ENCODE data around the gene SYT2.
"Not testable (repeated sequence)": the region's sequence is repeated elsewhere in the genome, so short reads cannot be mapped to it uniquely, and the experiment has no call there.

Gene SYT2

DNA sequence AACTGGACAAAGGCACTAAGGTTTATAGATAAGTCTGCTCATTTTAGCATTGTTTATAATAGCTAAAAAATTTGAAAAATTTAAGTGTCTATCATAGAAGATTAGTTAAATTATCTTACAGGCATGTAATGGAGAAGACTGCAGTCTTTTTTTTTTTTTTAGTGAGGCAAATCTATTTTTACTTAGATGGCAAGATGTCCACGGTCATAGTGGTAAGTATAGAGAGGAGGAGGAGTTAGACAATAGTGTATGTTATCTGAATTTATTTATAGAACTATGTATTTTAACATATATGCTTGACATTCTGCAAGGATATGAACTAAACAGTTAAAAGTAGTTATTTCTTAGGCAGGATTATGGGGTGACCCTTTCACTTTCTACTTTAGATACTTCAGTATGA, 149.0 kb downstream of the SYT2 start:
- no peak for DNase-seq
- Histone ChIP-seq H3K9me3 (ENCODE audit: severe bottlenecking) (no peaks in the 10 kb centered on the region), H3K4me3 (ENCODE audit: low read depth, low read length) (no peak overlapping the region), H3K27me3 (ENCODE audit: insufficient read depth, low read depth, severe bottlenecking) (no peaks in the 10 kb centered on the region), H3K36me3 (peaks cover 21% of the 10 kb centered on the region), H3K27ac (no peak overlapping the region)
- TF ChIP-seq, protein P1, sequence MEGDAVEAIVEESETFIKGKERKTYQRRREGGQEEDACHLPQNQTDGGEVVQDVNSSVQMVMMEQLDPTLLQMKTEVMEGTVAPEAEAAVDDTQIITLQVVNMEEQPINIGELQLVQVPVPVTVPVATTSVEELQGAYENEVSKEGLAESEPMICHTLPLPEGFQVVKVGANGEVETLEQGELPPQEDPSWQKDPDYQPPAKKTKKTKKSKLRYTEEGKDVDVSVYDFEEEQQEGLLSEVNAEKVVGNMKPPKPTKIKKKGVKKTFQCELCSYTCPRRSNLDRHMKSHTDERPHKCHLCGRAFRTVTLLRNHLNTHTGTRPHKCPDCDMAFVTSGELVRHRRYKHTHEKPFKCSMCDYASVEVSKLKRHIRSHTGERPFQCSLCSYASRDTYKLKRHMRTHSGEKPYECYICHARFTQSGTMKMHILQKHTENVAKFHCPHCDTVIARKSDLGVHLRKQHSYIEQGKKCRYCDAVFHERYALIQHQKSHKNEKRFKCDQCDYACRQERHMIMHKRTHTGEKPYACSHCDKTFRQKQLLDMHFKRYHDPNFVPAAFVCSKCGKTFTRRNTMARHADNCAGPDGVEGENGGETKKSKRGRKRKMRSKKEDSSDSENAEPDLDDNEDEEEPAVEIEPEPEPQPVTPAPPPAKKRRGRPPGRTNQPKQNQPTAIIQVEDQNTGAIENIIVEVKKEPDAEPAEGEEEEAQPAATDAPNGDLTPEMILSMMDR (IDR thresholded peaks at IDR 0.05; ENCODE audit: low read depth, low read length): no peak

DNA sequence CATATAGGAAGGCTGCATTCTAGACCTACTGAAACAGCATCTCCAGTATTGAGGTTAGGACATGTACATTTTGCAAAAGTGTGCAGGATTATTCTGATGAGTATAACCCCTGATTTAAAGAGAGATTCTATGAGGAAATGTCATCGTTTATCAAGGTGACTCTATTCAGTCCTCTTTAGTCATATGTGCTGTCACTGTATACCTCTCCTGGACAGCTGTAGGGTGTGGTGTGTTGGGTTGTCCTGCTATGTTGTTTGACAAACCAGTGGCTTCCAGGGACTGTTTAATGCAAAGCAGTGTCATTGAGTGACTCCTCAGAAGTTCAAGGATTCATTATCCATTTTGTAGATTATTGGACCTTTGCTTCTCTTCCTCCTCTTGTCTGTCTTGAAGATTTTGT, 152.6 kb downstream of the SYT2 start:
- H3K4me3 ChIP-seq (ENCODE audit: low read depth, low read length); H3K27me3 ChIP-seq (ENCODE audit: insufficient read depth, low read depth, severe bottlenecking); H3K27ac ChIP-seq; H3K36me3 ChIP-seq; DNase-seq; H3K9me3 ChIP-seq (ENCODE audit: severe bottlenecking): not testable (repeated sequence)

DNA sequence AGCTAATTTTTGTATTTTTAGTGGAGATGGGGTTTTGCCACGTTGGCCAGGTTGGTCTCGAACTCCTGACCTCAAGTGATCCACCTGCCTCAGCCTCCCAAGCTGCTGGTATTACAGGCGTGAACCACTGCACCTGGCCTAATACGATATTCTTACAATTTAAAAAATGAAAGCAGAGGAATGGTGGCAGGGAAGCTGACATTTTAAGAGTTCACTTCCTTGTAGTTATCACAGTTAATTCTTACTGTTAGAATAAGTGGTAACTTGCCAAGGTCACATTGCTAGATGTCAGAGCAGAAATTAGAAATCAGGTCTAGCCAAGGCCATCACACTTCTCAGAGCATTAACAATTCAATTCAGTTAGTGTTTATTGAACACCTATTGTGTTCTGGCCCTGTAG, 154.2 kb downstream of the SYT2 start:
- H3K9me3 ChIP-seq (ENCODE audit: severe bottlenecking); H3K4me3 ChIP-seq (ENCODE audit: low read depth, low read length); DNase-seq; H3K27me3 ChIP-seq (ENCODE audit: insufficient read depth, low read depth, severe bottlenecking); H3K36me3 ChIP-seq; H3K27ac ChIP-seq: not testable (repeated sequence)

DNA sequence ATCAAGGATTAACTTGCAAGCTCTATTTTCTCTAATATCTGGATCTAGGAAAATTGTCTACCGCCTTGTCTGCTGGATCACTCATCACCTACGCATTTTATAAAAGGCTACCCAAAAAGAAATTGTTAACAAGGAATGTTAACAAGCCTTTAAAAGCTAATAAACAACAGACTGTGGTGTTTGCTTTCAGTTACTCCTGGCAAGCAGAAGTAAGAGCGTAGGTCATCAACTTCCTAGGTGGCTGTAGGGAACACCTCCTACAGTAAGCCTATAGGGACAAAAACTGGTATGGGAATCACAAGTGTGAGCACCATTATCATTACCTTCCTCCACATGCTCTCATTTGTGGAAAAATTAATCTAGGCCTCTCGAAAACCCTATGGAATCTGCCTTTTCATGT, 155.6 kb downstream of the SYT2 start:
- not testable (repeated sequence) for H3K27ac ChIP-seq; H3K36me3 ChIP-seq; H3K27me3 ChIP-seq (ENCODE audit: insufficient read depth, low read depth, severe bottlenecking); H3K9me3 ChIP-seq (ENCODE audit: severe bottlenecking); H3K4me3 ChIP-seq (ENCODE audit: low read depth, low read length); DNase-seq

DNA sequence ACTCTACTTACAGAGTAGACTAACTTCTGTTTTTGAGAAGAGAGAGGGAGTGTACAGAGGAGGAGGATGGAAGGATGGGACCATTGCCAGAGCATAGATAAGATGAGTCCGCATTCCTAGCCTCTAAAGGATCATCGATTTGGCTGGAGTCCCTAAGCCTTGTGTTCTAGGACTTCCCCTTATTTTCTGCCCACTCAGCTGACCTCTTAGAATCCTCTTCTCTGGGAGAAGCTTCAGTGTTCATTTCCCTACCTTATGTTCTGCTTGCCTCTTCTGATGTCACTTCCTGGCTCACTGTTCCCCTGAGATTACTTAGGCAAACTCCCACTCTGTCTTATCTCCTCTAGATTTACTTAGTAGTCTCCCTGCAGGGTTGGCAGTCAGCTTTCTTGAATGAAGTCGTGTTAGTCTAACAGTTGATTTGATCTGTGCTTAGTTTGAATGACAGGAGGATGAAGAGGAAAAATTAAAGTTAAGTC, 156.7 kb downstream of the SYT2 start:
- Histone ChIP-seq H3K9me3 (ENCODE audit: severe bottlenecking) (no peaks in the 10 kb centered on the region), H3K27me3 (ENCODE audit: insufficient read depth, low read depth, severe bottlenecking) (no peaks in the 10 kb centered on the region), H3K36me3 (no peaks in the 10 kb centered on the region), H3K27ac (no peak overlapping the region), H3K4me3 (ENCODE audit: low read depth, low read length) (no peak overlapping the region)
- DNase-seq: peak; percentile 48
- TF ChIP-seq, protein P1 (IDR thresholded peaks at IDR 0.05; ENCODE audit: low read depth, low read length): no peak

DNA sequence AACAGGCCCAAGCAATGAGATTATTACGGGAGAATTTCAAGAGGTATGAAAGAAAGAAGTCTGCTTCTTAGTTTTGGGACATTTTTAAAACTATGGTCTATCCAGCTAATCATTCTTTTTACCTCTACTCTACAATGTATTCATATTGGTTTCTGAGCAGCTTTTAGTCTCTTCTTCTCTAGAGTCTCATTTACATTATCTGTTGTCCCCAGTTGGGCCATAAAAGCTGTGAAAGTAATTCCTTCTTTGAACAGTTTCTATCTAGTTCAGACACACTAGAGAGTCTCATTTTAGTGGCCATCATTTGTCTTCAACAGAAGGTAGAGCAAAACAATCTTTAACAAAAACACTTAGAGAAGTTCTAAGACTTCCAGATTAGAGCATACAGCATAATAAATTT, 157.2 kb downstream of the SYT2 start:
- H3K36me3 ChIP-seq; H3K9me3 ChIP-seq (ENCODE audit: severe bottlenecking); DNase-seq; H3K27ac ChIP-seq; H3K27me3 ChIP-seq (ENCODE audit: insufficient read depth, low read depth, severe bottlenecking); H3K4me3 ChIP-seq (ENCODE audit: low read depth, low read length): not testable (repeated sequence)

DNA sequence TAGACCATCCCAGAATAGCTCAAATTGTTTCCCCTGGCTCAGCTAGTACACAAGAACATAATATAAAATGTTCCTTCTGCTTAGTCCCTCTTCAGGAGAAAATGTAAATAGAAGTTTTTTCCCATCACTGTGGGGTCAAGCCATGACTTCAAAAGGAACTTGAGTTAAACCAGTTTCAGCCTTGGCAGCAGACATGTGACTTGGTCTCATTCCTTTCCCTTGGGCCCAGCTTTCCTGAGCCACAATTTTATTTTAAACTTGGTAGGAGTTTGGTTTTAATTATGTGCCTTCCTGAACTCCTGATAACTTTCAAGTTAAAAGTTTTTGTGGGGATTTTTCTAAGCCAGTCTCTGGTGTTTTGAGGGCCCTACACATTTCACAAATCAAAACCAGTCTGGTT, 157.6 kb downstream of the SYT2 start:
- H3K4me3 ChIP-seq (ENCODE audit: low read depth, low read length); H3K27me3 ChIP-seq (ENCODE audit: insufficient read depth, low read depth, severe bottlenecking); H3K9me3 ChIP-seq (ENCODE audit: severe bottlenecking); H3K27ac ChIP-seq; H3K36me3 ChIP-seq; DNase-seq: not testable (repeated sequence)

DNA sequence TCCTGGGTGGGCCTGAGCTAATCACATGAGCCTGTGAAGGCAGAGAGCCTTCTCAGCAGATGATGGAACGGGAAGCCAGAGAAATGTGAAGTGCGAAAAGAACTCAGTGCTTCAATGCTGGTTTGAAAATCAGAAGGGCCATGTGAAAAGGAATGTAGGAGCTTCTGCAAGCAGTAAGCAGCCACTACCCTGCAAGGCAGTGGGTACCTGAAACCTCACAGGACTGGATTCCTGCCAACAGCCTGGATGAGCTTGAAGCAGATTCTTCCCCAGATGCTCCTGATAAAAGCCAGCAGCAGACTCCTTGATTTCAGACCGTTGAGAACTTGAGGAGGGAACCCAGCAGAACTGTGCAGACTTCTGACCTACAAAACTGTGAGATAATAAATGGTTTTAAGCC, 158.6 kb downstream of the SYT2 start:
- no peaks in the 10 kb centered on the region for H3K27me3 ChIP-seq (ENCODE audit: insufficient read depth, low read depth, severe bottlenecking)
- no peak overlapping the region for H3K4me3 ChIP-seq (ENCODE audit: low read depth, low read length)
- TF ChIP-seq, protein P1 (IDR thresholded peaks at IDR 0.05; ENCODE audit: low read depth, low read length): no peak
- no peaks in the 10 kb centered on the region for H3K36me3 ChIP-seq
- DNase-seq: no peak
- no peaks in the 10 kb centered on the region for H3K9me3 ChIP-seq (ENCODE audit: severe bottlenecking)
- H3K27ac ChIP-seq: no peak overlapping the region

DNA sequence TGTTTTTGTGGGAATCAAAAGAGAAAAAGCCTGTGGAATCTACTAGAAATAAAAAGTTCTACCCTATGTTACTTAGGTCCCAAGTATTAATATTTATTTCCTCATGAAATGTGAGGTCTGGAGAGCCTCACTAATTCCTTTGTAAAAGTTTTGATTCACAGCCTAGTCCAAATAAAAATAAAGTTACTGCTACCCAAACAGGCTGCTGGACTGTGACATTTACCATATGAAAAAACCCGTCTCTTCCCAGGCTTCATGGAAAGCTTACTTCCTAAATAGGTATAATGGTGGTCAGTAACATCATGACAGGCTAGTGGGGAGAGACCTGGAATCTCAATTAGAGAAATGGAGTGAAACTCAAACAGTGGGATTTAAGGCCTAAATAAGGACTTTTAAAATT, 160.2 kb downstream of the SYT2 start:
- H3K36me3 ChIP-seq; H3K27me3 ChIP-seq (ENCODE audit: insufficient read depth, low read depth, severe bottlenecking); H3K9me3 ChIP-seq (ENCODE audit: severe bottlenecking); H3K4me3 ChIP-seq (ENCODE audit: low read depth, low read length); DNase-seq; H3K27ac ChIP-seq: not testable (repeated sequence)

Measured in WERI-Rb-1 (cell line).